GM23338 (cell line): Measurements from ENCODE around the gene NOLC1. TPM values are rescaled to one million over a fixed set of nuclear protein-coding genes. Genes with fewer than 3 reads are reported as not detected.

Experiments
- ATAC-seq: fragments of 200-7000 bp; cut with Tn5 transposase; 3 replicates; pipeline ENCODE4 v1.9.1; 2020
- DNase-seq: peaks from one replicate; pipeline ENCODE4 v3.0.0-alpha.2; 2015; ENCODE audit warnings: low spot score
- H2AFZ ChIP-seq: fragments of 200-600 bp; sonication (generic); 2 replicates; pipeline ENCODE4 v1.8.0; 2016; ENCODE audit warnings: antibody characterized with exemption, mild to moderate bottlenecking, moderate library complexity
- H3F3A ChIP-seq: fragments of 200-600 bp; sonication (generic); replicated peaks from 2 replicates; pipeline ENCODE4 v1.8.0; 2017; ENCODE audit warnings: antibody characterized with exemption, mixed run types, low read depth
- H3K27ac ChIP-seq: fragments of 200-600 bp; sonication (generic); 2 replicates; pipeline ENCODE4 v1.6.1; 2016; ENCODE audit warnings: low read depth
- H3K27me3 ChIP-seq: fragments of 200-600 bp; sonication (generic); 2 replicates; pipeline ENCODE4 v1.8.0; 2016; ENCODE audit warnings: mild to moderate bottlenecking, mixed run types, moderate library complexity; ENCODE audit not compliant: insufficient read depth
- H3K36me3 ChIP-seq: fragments of 200-600 bp; sonication (generic); 2 replicates; pipeline ENCODE4 v1.8.0; 2016; ENCODE audit warnings: mild to moderate bottlenecking; ENCODE audit not compliant: insufficient read depth
- H3K4me1 ChIP-seq: fragments of 200-600 bp; sonication (generic); 2 replicates; pipeline ENCODE4 v1.8.0; 2016; ENCODE audit warnings: mild to moderate bottlenecking, moderate library complexity; ENCODE audit not compliant: insufficient read depth
- H3K4me2 ChIP-seq: fragments of 200-600 bp; sonication (generic); 2 replicates; pipeline ENCODE4 v1.7.1; 2017; ENCODE audit warnings: mixed run types
- H3K4me3 ChIP-seq: fragments of 200-600 bp; sonication (generic); 2 replicates; pipeline ENCODE4 v1.6.1; 2016; ENCODE audit warnings: mixed run types
- H3K79me2 ChIP-seq: fragments of 200-600 bp; sonication (generic); replicated peaks from 2 replicates; pipeline ENCODE4 v1.8.0; 2017; ENCODE audit warnings: mild to moderate bottlenecking; ENCODE audit not compliant: insufficient read depth
- H3K9me2 ChIP-seq: fragments of 200-600 bp; sonication (generic); 2 replicates; pipeline ENCODE4 v1.8.0; 2017; ENCODE audit not compliant: insufficient read depth
- H4K20me1 ChIP-seq: fragments of 200-600 bp; sonication (generic); replicated peaks from 2 replicates; pipeline ENCODE4 v1.8.0; 2017; ENCODE audit warnings: mild to moderate bottlenecking; ENCODE audit not compliant: insufficient read depth
- H3K27ac Mint-ChIP-seq: 2 replicates; pipeline ENCODE4 v1.8.0; 2020; ENCODE audit warnings: inconsistent platforms, mild to moderate bottlenecking, moderate library complexity, mixed read lengths
- H3K27me3 Mint-ChIP-seq: 3 replicates; pipeline ENCODE4 v1.8.0; 2022; ENCODE audit warnings: low read depth, mild to moderate bottlenecking, moderate library complexity, mixed read lengths, inconsistent platforms; ENCODE audit not compliant: insufficient read depth, poor library complexity
- H3K36me3 Mint-ChIP-seq: 3 replicates; pipeline ENCODE4 v1.8.0; 2021; ENCODE audit warnings: low read depth, mild to moderate bottlenecking, inconsistent platforms, moderate library complexity, mixed read lengths
- H3K4me1 Mint-ChIP-seq: 3 replicates; pipeline ENCODE4 v1.8.0; 2020; ENCODE audit warnings: mild to moderate bottlenecking, inconsistent platforms, mixed read lengths
- H3K4me3 Mint-ChIP-seq: 3 replicates; pipeline ENCODE4 v1.8.0; 2021; ENCODE audit warnings: moderate library complexity, mild to moderate bottlenecking, inconsistent platforms, mixed read lengths
- H3K9me3 Mint-ChIP-seq: 3 replicates; pipeline ENCODE4 v1.8.0; 2020; ENCODE audit warnings: moderate library complexity, mild to moderate bottlenecking, inconsistent platforms, mixed read lengths
- CREB1 ChIP-seq: fragments of 250-450 bp; sonication (Bioruptor Pico); IDR thresholded peaks from 2 replicates; pipeline ENCODE4 v1.5.0; 2020; ENCODE audit warnings: low read depth, mild to moderate bottlenecking, moderate library complexity
- CTCF ChIP-seq, 2 experiments: fragments of 200-600 bp in 1 of 2; sonication (generic) in 1 of 2; conservative IDR thresholded peaks; 2 replicates each; pipeline versions ENCODE4 v1.5.1 to v1.6.1; 2016 to 2017; ENCODE audit warnings: antibody characterized with exemption in 2 of 2, low read depth in 2 of 2, mild to moderate bottlenecking in 2 of 2, moderate library complexity in 1 of 2
- EZH2 ChIP-seq: fragments of 200-600 bp; sonication (generic); IDR thresholded peaks from one replicate; pipeline ENCODE4 v1.8.0; 2017; ENCODE audit warnings: antibody characterized with exemption, mild to moderate bottlenecking, low read depth; ENCODE audit not compliant: unreplicated experiment
- NANOG ChIP-seq: IDR thresholded peaks from 2 replicates; pipeline ENCODE4 v1.6.1; 2016; ENCODE audit warnings: antibody characterized with exemption, borderline replicate concordance
- POLR2AphosphoS5 ChIP-seq: IDR thresholded peaks from 2 replicates; pipeline ENCODE4 v1.6.1; 2016; ENCODE audit warnings: antibody characterized with exemption, low read depth
- REST ChIP-seq: IDR thresholded peaks from one replicate; pipeline ENCODE4 v1.6.1; 2018; ENCODE audit warnings: antibody characterized with exemption; ENCODE audit not compliant: unreplicated experiment
- ZNF331 ChIP-seq: fragments of 250-450 bp; sonication (Bioruptor Pico); IDR thresholded peaks from 2 replicates; pipeline ENCODE4 v1.5.0; 2020; ENCODE audit warnings: low read depth, mild to moderate bottlenecking, moderate library complexity
- polyA plus RNA-seq: library from polyadenylated mRNA; unstranded; fragments of >200 nt; fragmentation: Nextera tagmentation; extraction: Ambion mirVana; gene quantifications from 2 replicates; pipeline ENCODE4 v1.2.1, GENCODE V29; 2016
- total RNA-seq: library from RNA; depleted of rRNA; stranded (reverse); fragments of >200 nt; shearing (Covaris generic); gene quantifications from 2 replicates; pipeline ENCODE4 v1.2.3, GENCODE V29; 2014
- TF ChIP-seq, protein P1 (sequence below): IDR thresholded peaks from 2 replicates; pipeline ENCODE4 v1.6.1; 2016; ENCODE audit warnings: antibody characterized with exemption

NOLC1 gene
- total and polyA plus RNA-seq, 2 experiments from 2014 or later = 126 to 178 TPM

DNA sequence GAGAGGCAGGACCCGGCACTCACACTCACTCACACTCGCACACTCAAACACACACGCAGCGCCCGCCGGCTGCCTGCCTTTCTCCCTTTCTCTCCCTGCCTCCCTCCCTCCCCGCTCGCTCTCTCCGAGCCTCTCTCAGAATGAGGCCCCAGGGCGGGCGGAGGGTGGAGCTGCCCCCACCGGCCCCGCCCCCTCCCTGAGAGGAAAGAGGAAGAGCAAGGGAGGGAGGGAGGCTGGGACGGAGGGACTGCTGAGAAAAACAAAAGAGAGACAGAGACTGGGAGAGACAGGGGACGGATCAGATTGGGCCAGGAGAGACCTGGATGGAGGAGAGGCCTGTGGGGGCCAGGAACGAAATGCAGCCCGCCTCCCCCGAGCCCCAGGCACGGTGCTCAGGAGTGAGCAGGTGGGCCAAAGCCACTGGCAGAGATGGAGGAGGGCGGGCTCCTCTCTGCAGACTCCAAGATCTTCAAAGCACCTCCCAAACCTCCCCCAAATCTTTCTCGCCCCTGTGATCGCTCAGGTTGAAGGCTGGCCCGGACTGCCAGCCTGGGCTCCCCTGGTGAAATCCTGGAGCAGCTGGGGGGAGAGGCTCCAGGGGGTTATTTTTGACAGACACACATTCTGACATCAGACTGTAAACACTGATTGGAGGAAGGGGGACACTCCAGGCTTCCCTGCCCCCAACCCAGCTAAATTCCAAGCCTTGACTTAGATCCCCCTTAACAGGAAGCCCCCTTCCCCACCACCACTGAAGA is 37.1 kb upstream of the NOLC1 start:
- Histone ChIP-seq H2AFZ (no peak overlapping the region), H3K4me3 (peak overlapping the region; percentile 95), H3K9me2 (no peaks in the 10 kb centered on the region), H3F3A (peaks cover 20% of the 10 kb centered on the region; the same call in 1 of the 2 replicates), H3K4me2 (peak overlapping the region; percentile 80), H3K27ac (peak overlapping the region; percentile 95), H4K20me1 (peaks cover 28% of the 10 kb centered on the region), H3K36me3 (peaks cover 13% of the 10 kb centered on the region), H3K27me3 (no peaks in the 10 kb centered on the region), H3K4me1 (peaks cover 54% of the 10 kb centered on the region), H3K79me2 (peaks cover 86% of the 10 kb centered on the region)
- H3K4me3 Mint-ChIP-seq = peak overlapping the region; percentile 89
- ATAC-seq (peak; percentile 64), DNase-seq (peak; percentile 97)
- H3K27ac Mint-ChIP-seq = peak overlapping the region; percentile 88
- peaks cover 66% of the 10 kb centered on the region for H3K4me1 Mint-ChIP-seq
- no peaks in the 10 kb centered on the region; the same call in 1 of the 3 replicates for H3K9me3 Mint-ChIP-seq
- H3K27me3 Mint-ChIP-seq = peaks cover 20% of the 10 kb centered on the region
- TF ChIP-seq NANOG (no peak), CREB1 (CRISPR knock-in tag) (no peak), POLR2AphosphoS5 (peak; percentile 96)
- TF ChIP-seq, protein P1, sequence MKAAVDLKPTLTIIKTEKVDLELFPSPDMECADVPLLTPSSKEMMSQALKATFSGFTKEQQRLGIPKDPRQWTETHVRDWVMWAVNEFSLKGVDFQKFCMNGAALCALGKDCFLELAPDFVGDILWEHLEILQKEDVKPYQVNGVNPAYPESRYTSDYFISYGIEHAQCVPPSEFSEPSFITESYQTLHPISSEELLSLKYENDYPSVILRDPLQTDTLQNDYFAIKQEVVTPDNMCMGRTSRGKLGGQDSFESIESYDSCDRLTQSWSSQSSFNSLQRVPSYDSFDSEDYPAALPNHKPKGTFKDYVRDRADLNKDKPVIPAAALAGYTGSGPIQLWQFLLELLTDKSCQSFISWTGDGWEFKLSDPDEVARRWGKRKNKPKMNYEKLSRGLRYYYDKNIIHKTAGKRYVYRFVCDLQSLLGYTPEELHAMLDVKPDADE = peak; percentile 61; the same call in 1 of the 2 replicates
- peaks cover 29% of the 10 kb centered on the region for H3K36me3 Mint-ChIP-seq

- peaks cover 63% of the 10 kb centered on the region for H3K4me1 Mint-ChIP-seq
- H3K4me3 Mint-ChIP-seq = peak overlapping the region; percentile 89
- Histone ChIP-seq H3K9me2 (no peaks in the 10 kb centered on the region), H3K4me3 (peak overlapping the region; percentile 95), H3K4me1 (peaks cover 54% of the 10 kb centered on the region), H3K36me3 (peaks cover 6% of the 10 kb centered on the region), H3K79me2 (peaks cover 85% of the 10 kb centered on the region), H2AFZ (no peak overlapping the region), H3K27ac (peak overlapping the region; percentile 95), H3F3A (peaks cover 17% of the 10 kb centered on the region; the same call in 1 of the 2 replicates), H3K4me2 (peak overlapping the region; percentile 80), H4K20me1 (peaks cover 25% of the 10 kb centered on the region), H3K27me3 (no peaks in the 10 kb centered on the region)
- peak overlapping the region; percentile 88 for H3K27ac Mint-ChIP-seq
- H3K36me3 Mint-ChIP-seq = peaks cover 22% of the 10 kb centered on the region
- H3K9me3 Mint-ChIP-seq = no peaks in the 10 kb centered on the region; the same call in 1 of the 3 replicates
- DNase-seq (no peak), ATAC-seq (no peak)
- H3K27me3 Mint-ChIP-seq = peaks cover 22% of the 10 kb centered on the region
- TF ChIP-seq REST (no peak), CTCF (conservative IDR thresholded peaks at IDR 0.05; ENCODE audit: low read depth in 2 of 2) (no peak), POLR2AphosphoS5 (no peak), EZH2 (no peak), ZNF331 (CRISPR knock-in tag) (no peak)
Observed at GRCh38 chr10:102115775-102116174, 36.4 kb upstream of the NOLC1 start.
